ENCODE data around the gene TOR2A. TPM values are rescaled to one million over a fixed set of nuclear protein-coding genes. Genes with fewer than 3 reads are reported as not detected.
A peak's percentile ranks its signal among the peaks of the same experiment; 100 is the strongest.

Gene TOR2A
- total and polyA plus RNA-seq, 7 experiments from 2014 or later: 9.5 to 22.3 (median 16.6) TPM

GRCh38 chr9:127700594-127701255 is 34.4 kb downstream of the TOR2A start:
- Mint-ChIP-seq H3K4me1 (peaks cover 0 to 13% (median 12%) of the 10 kb centered on the region in 7 donors), H3K27ac (peak overlapping the region in 1 of 9 donors; percentile 24), H3K36me3 (no peaks in the 10 kb centered on the region), H3K4me3 (peak overlapping the region in 7 of 10 donors; percentile 41 to 87 (median 83)), H3K9me3 (no peaks in the 10 kb centered on the region), H3K27me3 (peaks cover 0 to 2% (median 0%) of the 10 kb centered on the region in 5 donors)
- no peaks in the 10 kb centered on the region for H3K9me3 ChIP-seq (ENCODE audit: control insufficient read depth in 2 of 3, low read length in 3 of 3)
- POLR2A ChIA-PET: interaction anchor here (1.1 kb wide), 1 partner anchor 15 kb away, joined by 5 read pairs; the partner anchor contains the start of genes PTRH1 and TTC16
- H3K27me3 ChIP-seq (ENCODE audit: control insufficient read depth in 2 of 2, insufficient read depth in 2 of 2, low read length in 2 of 2): no peaks in the 10 kb centered on the region
- no peak overlapping the region for H3K4me3 ChIP-seq (ENCODE audit: low read length)
- peaks cover 6 to 7% of the 10 kb centered on the region in 2 donors for H3K4me1 ChIP-seq (ENCODE audit: control insufficient read depth in 2 of 2, insufficient read depth in 2 of 2, low read length in 2 of 2)
- ATAC-seq (no peak), DNase-seq (no peak)
- H3K36me3 ChIP-seq (ENCODE audit: control insufficient read depth in 2 of 3, insufficient read depth in 3 of 3, low read length in 3 of 3): no peaks in the 10 kb centered on the region
- H3K27ac ChIP-seq (ENCODE audit: low read depth, low read length): no peak overlapping the region
- intact Hi-C loops (cut with micrococcal nuclease): no loop called here
- CTCF ChIA-PET: interaction anchor here (0.6 kb wide), 1 partner anchor 94 kb away, joined by 5 read pairs; no protein-coding TSS in a partner anchor

GRCh38 chr9:127700140-127700539 is 35.0 kb downstream of the TOR2A start:
- DNase-seq (no peak), ATAC-seq (no peak)
- Mint-ChIP-seq H3K4me3 (peak overlapping the region; percentile 17 to 87 (median 78)), H3K9me3 (no peaks in the 10 kb centered on the region), H3K4me1 (peaks cover 1 to 13% (median 12%) of the 10 kb centered on the region in 7 donors), H3K36me3 (no peaks in the 10 kb centered on the region), H3K27ac (peak overlapping the region in 3 of 9 donors; percentile 24 to 91 (median 87)), H3K27me3 (peaks cover 0 to 2% (median 0%) of the 10 kb centered on the region in 5 donors)
- Histone ChIP-seq H3K27me3 (ENCODE audit: control insufficient read depth in 2 of 2, insufficient read depth in 2 of 2, low read length in 2 of 2) (no peaks in the 10 kb centered on the region), H3K4me3 (ENCODE audit: low read length) (no peak overlapping the region), H3K4me1 (ENCODE audit: control insufficient read depth in 2 of 2, insufficient read depth in 2 of 2, low read length in 2 of 2) (peaks cover 6 to 7% of the 10 kb centered on the region in 2 donors), H3K27ac (ENCODE audit: low read depth, low read length) (no peak overlapping the region), H3K36me3 (ENCODE audit: control insufficient read depth in 2 of 3, insufficient read depth in 3 of 3, low read length in 3 of 3) (no peaks in the 10 kb centered on the region), H3K9me3 (ENCODE audit: control insufficient read depth in 2 of 3, low read length in 3 of 3) (no peaks in the 10 kb centered on the region)
- intact Hi-C loops (cut with micrococcal nuclease): no loop called here
- ChIA-PET POLR2A (interaction anchor here (1.1 kb wide), 1 partner anchor 16 kb away, joined by 5 read pairs; the partner anchor contains the start of genes PTRH1 and TTC16), CTCF (interaction anchor here (0.6 kb wide), 1 partner anchor 93 kb away, joined by 5 read pairs; no protein-coding TSS in a partner anchor)

GRCh38 chr9:127698985-127699670 is 36.0 kb downstream of the TOR2A start:
- ChIA-PET POLR2A (interaction anchor here (0.5 kb wide), 1 partner anchor 93 kb away, joined by 5 read pairs; no protein-coding TSS in a partner anchor), CTCF (no interaction called here)
- ATAC-seq (peak; percentile 99), DNase-seq (peak; percentile 63 to 81 (median 78))
- no peaks in the 10 kb centered on the region for H3K36me3 ChIP-seq (ENCODE audit: control insufficient read depth in 2 of 3, insufficient read depth in 3 of 3, low read length in 3 of 3)
- Mint-ChIP-seq H3K4me1 (peaks cover 5 to 13% (median 12%) of the 10 kb centered on the region in 7 donors), H3K27ac (peak overlapping the region; percentile 10 to 91 (median 77)), H3K4me3 (peak overlapping the region; percentile 73 to 87 (median 84)), H3K27me3 (peaks cover 0 to 2% (median 0%) of the 10 kb centered on the region in 5 donors), H3K36me3 (no peaks in the 10 kb centered on the region), H3K9me3 (no peaks in the 10 kb centered on the region)
- intact Hi-C loops (cut with micrococcal nuclease): loop anchor here (1.0 to 2.0 kb wide), 3 partner anchors 16 to 86 kb away; partner anchors contain the start of genes PTRH1 (in 2 of the 2) and STXBP1 (in 1 of the 2)
- H3K4me3 ChIP-seq (ENCODE audit: low read length): peak overlapping the region; percentile 62
- peak overlapping the region; percentile 26 for H3K27ac ChIP-seq (ENCODE audit: low read depth, low read length)
- no peaks in the 10 kb centered on the region for H3K27me3 ChIP-seq (ENCODE audit: control insufficient read depth in 2 of 2, insufficient read depth in 2 of 2, low read length in 2 of 2)
- no peaks in the 10 kb centered on the region for H3K9me3 ChIP-seq (ENCODE audit: control insufficient read depth in 2 of 3, low read length in 3 of 3)
- H3K4me1 ChIP-seq (ENCODE audit: control insufficient read depth in 2 of 2, insufficient read depth in 2 of 2, low read length in 2 of 2): peaks cover 6 to 7% of the 10 kb centered on the region in 2 donors

GRCh38 chr9:127698386-127698785 is 36.7 kb downstream of the TOR2A start:
- Histone ChIP-seq H3K36me3 (ENCODE audit: control insufficient read depth in 2 of 3, insufficient read depth in 3 of 3, low read length in 3 of 3) (no peaks in the 10 kb centered on the region), H3K4me3 (ENCODE audit: low read length) (no peak overlapping the region), H3K27ac (ENCODE audit: low read depth, low read length) (no peak overlapping the region), H3K4me1 (ENCODE audit: control insufficient read depth in 2 of 2, insufficient read depth in 2 of 2, low read length in 2 of 2) (peaks cover 6 to 7% of the 10 kb centered on the region in 2 donors), H3K27me3 (ENCODE audit: control insufficient read depth in 2 of 2, insufficient read depth in 2 of 2, low read length in 2 of 2) (no peaks in the 10 kb centered on the region), H3K9me3 (ENCODE audit: control insufficient read depth in 2 of 3, low read length in 3 of 3) (no peaks in the 10 kb centered on the region)
- ATAC-seq: no peak
- H3K4me3 Mint-ChIP-seq: peak overlapping the region in 8 of 10 donors; percentile 4 to 86 (median 54)
- intact Hi-C loops (cut with micrococcal nuclease): loop anchor here (2.0 kb wide), 2 partner anchors 16 to 86 kb away; partner anchors contain the start of genes PTRH1 (in 1 of the 2) and STXBP1 (in 1 of the 2)
- H3K36me3 Mint-ChIP-seq: peaks cover 0 to 5% (median 0%) of the 10 kb centered on the region in 5 donors
- no peaks in the 10 kb centered on the region for H3K9me3 Mint-ChIP-seq
- peaks cover 5 to 13% (median 12%) of the 10 kb centered on the region in 7 donors for H3K4me1 Mint-ChIP-seq
- H3K27ac Mint-ChIP-seq: peak overlapping the region in 2 of 9 donors; percentile 16 to 65
- CTCF ChIA-PET: no interaction called here
- peaks cover 0 to 2% (median 0%) of the 10 kb centered on the region in 5 donors for H3K27me3 Mint-ChIP-seq
- POLR2A ChIA-PET: no interaction called here
- DNase-seq: no peak

- peaks cover 5 to 13% (median 12%) of the 10 kb centered on the region in 7 donors for H3K4me1 Mint-ChIP-seq
- POLR2A ChIA-PET: interaction anchor here (1.1 kb wide), 1 partner anchor 12 kb away, joined by 4 read pairs; no protein-coding TSS in a partner anchor
- no peaks in the 10 kb centered on the region for H3K9me3 Mint-ChIP-seq
- intact Hi-C loops (cut with micrococcal nuclease): no loop called here
- ATAC-seq (no peak), DNase-seq (no peak)
- peaks cover 0 to 8% (median 0%) of the 10 kb centered on the region in 5 donors for H3K36me3 Mint-ChIP-seq
- Histone ChIP-seq H3K4me1 (ENCODE audit: control insufficient read depth in 2 of 2, insufficient read depth in 2 of 2, low read length in 2 of 2) (peaks cover 6 to 7% of the 10 kb centered on the region in 2 donors), H3K27ac (ENCODE audit: low read depth, low read length) (no peak overlapping the region), H3K36me3 (ENCODE audit: control insufficient read depth in 2 of 3, insufficient read depth in 3 of 3, low read length in 3 of 3) (no peaks in the 10 kb centered on the region), H3K9me3 (ENCODE audit: control insufficient read depth in 2 of 3, low read length in 3 of 3) (no peaks in the 10 kb centered on the region), H3K27me3 (ENCODE audit: control insufficient read depth in 2 of 2, insufficient read depth in 2 of 2, low read length in 2 of 2) (no peaks in the 10 kb centered on the region), H3K4me3 (ENCODE audit: low read length) (no peak overlapping the region)
- H3K4me3 Mint-ChIP-seq: peak overlapping the region in 3 of 10 donors; percentile 19 to 59 (median 57)
- H3K27ac Mint-ChIP-seq: peak overlapping the region in 2 of 9 donors; percentile 16 to 65
- CTCF ChIA-PET: interaction anchor here (0.7 kb wide), 1 partner anchor 203 kb away, joined by 3 read pairs; no protein-coding TSS in a partner anchor
- peaks cover 0 to 2% (median 0%) of the 10 kb centered on the region in 5 donors for H3K27me3 Mint-ChIP-seq
Observed at GRCh38 chr9:127697575-127697974, 37.5 kb downstream of the TOR2A start.

GRCh38 chr9:127694890-127695720 is 40.0 kb downstream of the TOR2A start:
- H3K4me1 Mint-ChIP-seq: peaks cover 5 to 12% (median 10%) of the 10 kb centered on the region in 7 donors
- Histone ChIP-seq H3K9me3 (ENCODE audit: control insufficient read depth in 2 of 3, low read length in 3 of 3) (no peaks in the 10 kb centered on the region), H3K4me1 (ENCODE audit: control insufficient read depth in 2 of 2, insufficient read depth in 2 of 2, low read length in 2 of 2) (peaks cover 6 to 7% of the 10 kb centered on the region in 2 donors), H3K4me3 (ENCODE audit: low read length) (no peak overlapping the region), H3K27ac (ENCODE audit: low read depth, low read length) (no peak overlapping the region), H3K27me3 (ENCODE audit: control insufficient read depth in 2 of 2, insufficient read depth in 2 of 2, low read length in 2 of 2) (no peaks in the 10 kb centered on the region), H3K36me3 (ENCODE audit: control insufficient read depth in 2 of 3, insufficient read depth in 3 of 3, low read length in 3 of 3) (no peaks in the 10 kb centered on the region)
- peaks cover 0 to 2% (median 0%) of the 10 kb centered on the region in 5 donors for H3K27me3 Mint-ChIP-seq
- ATAC-seq: no peak
- no peak overlapping the region for H3K27ac Mint-ChIP-seq
- DNase-seq: no peak
- H3K36me3 Mint-ChIP-seq: peaks cover 0 to 8% (median 0%) of the 10 kb centered on the region in 5 donors
- no peak overlapping the region for H3K4me3 Mint-ChIP-seq
- H3K9me3 Mint-ChIP-seq: no peaks in the 10 kb centered on the region
- intact Hi-C loops (cut with micrococcal nuclease): no loop called here
- CTCF ChIA-PET: no interaction called here
- POLR2A ChIA-PET: no interaction called here
